Natural killer cell (primary cell): Measurements from ENCODE around the gene EPHB1. TPM values are rescaled to one million over a fixed set of nuclear protein-coding genes. Genes with fewer than 3 reads are reported as not detected.

Source experiments
- ATAC-seq, 3 donors: fragments of 150-1000 bp in 2 of 3; fragments of 200-7000 bp in 1 of 3; cut with Tn5 transposase; 1 replicate in 1 of 3; 2 replicates in 2 of 3; pipeline ENCODE4 v1.10.0; 2021; ENCODE audit warnings: mild to moderate bottlenecking in 2 of 3, moderate library complexity in 2 of 3
- DNase-seq, 2 donors: peaks; one replicate each; pipeline versions ENCODE4 v3.0.0 to v3.0.0-alpha.2; 2013 to 2021; ENCODE audit warnings: mixed read lengths in 1 of 2
- H3K27ac ChIP-seq: one replicate; pipeline ENCODE4 v1.5.1; 2013; ENCODE audit warnings: mild to moderate bottlenecking, low read length
- H3K27me3 ChIP-seq: one replicate; pipeline ENCODE4 v1.6.1; 2013; ENCODE audit warnings: low read length; ENCODE audit not compliant: control insufficient read depth, insufficient read depth
- H3K36me3 ChIP-seq: one replicate; pipeline ENCODE4 v1.6.1; 2013; ENCODE audit warnings: low read length; ENCODE audit not compliant: control insufficient read depth, insufficient read depth
- H3K4me1 ChIP-seq: one replicate; pipeline ENCODE4 v1.6.1; 2013; ENCODE audit warnings: low read length; ENCODE audit not compliant: control insufficient read depth, insufficient read depth
- H3K4me3 ChIP-seq: one replicate; pipeline ENCODE4 v1.5.1; 2013; ENCODE audit warnings: low read length
- H3K9me3 ChIP-seq: one replicate; pipeline ENCODE4 v1.6.1; 2013; ENCODE audit warnings: low read length; ENCODE audit not compliant: control insufficient read depth, insufficient read depth
- H3K27ac Mint-ChIP-seq, 2 donors: one replicate each; pipeline ENCODE4 v1.8.0; 2022; ENCODE audit warnings: mild to moderate bottlenecking in 2 of 2, mixed read lengths in 2 of 2, moderate library complexity in 1 of 2
- H3K27me3 Mint-ChIP-seq, 2 donors: one replicate each; pipeline ENCODE4 v1.8.0; 2022; ENCODE audit warnings: low read depth in 2 of 2, mixed read lengths in 2 of 2
- H3K36me3 Mint-ChIP-seq: one replicate; pipeline ENCODE4 v1.8.0; 2022; ENCODE audit warnings: mixed read lengths
- H3K4me1 Mint-ChIP-seq, 2 donors: one replicate each; pipeline ENCODE4 v1.8.0; 2022; ENCODE audit warnings: mixed read lengths in 2 of 2
- H3K4me3 Mint-ChIP-seq: one replicate; pipeline ENCODE4 v1.8.0; 2022; ENCODE audit warnings: mild to moderate bottlenecking, moderate library complexity, mixed read lengths
- H3K9me3 Mint-ChIP-seq, 2 donors: one replicate each; pipeline ENCODE4 v1.8.0; 2022; ENCODE audit warnings: mixed read lengths in 2 of 2
- WGBS: methylation state at CpG from one replicate; pipeline ENCODE4 v1.1.7; 2013; ENCODE audit warnings: missing lambda C conversion rate; ENCODE audit not compliant: insufficient coverage; 5-methylcytosine and 5-hydroxymethylcytosine counted together
- intact Hi-C: fragments of 100-400 bp; cut with micrococcal nuclease; formaldehyde crosslinking; loops from one replicate; pipeline ENCODE4 v1.14.2; 2022
- total RNA-seq, 4 donors: library from RNA; stranded (reverse); fragments of 120-200 nt in 1 of 4; gene quantifications; one replicate each; pipeline versions ENCODE4 v1.2.3 to v1.2.4, GENCODE V29; 2013 to 2022
- TF ChIP-seq, protein P1 (sequence below): fragments of 200-600 bp; IDR thresholded peaks from one replicate; pipeline ENCODE4 v1.8.0; 2022; ENCODE audit warnings: antibody characterized with exemption

The EPHB1 gene
- total RNA-seq, 3 donors from 2014 or later (not counting 1 experiment from before 2014, with no cell fraction given): 0.60 TPM; not detected in 2

DNA sequence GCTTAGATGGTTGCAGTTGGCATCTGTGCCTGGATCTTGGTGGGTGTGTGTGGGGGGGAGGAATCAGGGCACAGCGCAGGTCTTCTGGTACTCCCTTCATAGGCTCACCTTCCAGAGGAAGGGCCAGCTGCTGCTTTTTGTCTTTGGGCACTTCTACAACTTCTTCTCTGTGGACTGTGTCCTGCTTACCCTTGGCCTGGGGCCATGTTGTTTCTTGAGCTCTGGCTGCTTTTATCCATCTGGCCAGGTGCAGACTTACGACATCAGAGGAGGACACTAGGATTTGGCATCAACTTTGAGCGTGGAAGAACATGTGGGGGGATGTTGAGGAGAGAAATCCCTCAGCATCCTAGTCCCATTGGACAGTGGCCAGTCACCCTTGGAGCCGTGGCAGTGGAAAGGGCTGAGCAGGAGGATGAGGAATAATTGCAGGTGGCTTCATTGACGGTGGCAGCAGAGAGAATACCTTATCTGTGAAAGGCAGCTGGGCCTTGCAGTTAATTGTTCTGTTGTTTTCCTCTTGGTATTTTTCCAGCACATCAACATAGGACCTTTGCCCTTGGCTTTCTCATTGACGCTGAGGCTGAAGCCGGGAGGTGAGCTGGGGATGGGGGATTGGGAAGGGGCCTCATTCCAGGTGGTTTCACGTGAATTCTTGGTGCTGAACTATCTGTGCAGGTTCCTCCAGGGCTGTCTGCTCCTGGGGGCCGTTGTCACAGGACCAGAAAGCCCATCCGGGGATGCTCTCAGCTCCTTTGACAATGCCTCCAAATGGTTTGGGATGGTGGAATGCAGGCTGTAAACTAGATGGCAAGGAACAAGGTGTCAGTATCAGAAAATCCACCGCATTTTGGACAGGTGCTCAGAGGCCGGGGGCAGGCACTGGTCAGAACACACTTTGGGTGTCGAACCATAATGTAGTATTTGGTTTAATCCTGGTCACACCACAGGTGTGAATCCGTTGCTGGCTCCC, 9.7 kb downstream of the EPHB1 start:
- H3K27ac Mint-ChIP-seq: no peak overlapping the region
- TF ChIP-seq, protein P1, sequence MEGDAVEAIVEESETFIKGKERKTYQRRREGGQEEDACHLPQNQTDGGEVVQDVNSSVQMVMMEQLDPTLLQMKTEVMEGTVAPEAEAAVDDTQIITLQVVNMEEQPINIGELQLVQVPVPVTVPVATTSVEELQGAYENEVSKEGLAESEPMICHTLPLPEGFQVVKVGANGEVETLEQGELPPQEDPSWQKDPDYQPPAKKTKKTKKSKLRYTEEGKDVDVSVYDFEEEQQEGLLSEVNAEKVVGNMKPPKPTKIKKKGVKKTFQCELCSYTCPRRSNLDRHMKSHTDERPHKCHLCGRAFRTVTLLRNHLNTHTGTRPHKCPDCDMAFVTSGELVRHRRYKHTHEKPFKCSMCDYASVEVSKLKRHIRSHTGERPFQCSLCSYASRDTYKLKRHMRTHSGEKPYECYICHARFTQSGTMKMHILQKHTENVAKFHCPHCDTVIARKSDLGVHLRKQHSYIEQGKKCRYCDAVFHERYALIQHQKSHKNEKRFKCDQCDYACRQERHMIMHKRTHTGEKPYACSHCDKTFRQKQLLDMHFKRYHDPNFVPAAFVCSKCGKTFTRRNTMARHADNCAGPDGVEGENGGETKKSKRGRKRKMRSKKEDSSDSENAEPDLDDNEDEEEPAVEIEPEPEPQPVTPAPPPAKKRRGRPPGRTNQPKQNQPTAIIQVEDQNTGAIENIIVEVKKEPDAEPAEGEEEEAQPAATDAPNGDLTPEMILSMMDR: no peak

GRCh38 chr3:134807189-134807588, 12.1 kb downstream of the EPHB1 start:
- Histone ChIP-seq H3K4me3 (no peak overlapping the region), H3K27me3 (no peaks in the 10 kb centered on the region), H3K27ac (no peak overlapping the region), H3K4me1 (no peaks in the 10 kb centered on the region), H3K9me3 (no peaks in the 10 kb centered on the region), H3K36me3 (no peaks in the 10 kb centered on the region)
- DNase-seq (no peak), ATAC-seq (no peak)
- no peaks in the 10 kb centered on the region for H3K36me3 Mint-ChIP-seq
- TF ChIP-seq, protein P1: no peak
- H3K9me3 Mint-ChIP-seq: no peaks in the 10 kb centered on the region
- no peaks in the 10 kb centered on the region for H3K4me1 Mint-ChIP-seq
- H3K27me3 Mint-ChIP-seq: peaks cover 11 to 12% of the 10 kb centered on the region in 2 donors
- intact Hi-C loops: no loop called here
- no peak overlapping the region for H3K27ac Mint-ChIP-seq
- H3K4me3 Mint-ChIP-seq: no peak overlapping the region
- 70% methylated on average over 6 of the region's 6 CpGs for WGBS

More for the DNA sequence above, 9.7 kb downstream of the EPHB1 start:
- no peaks in the 10 kb centered on the region for H3K27me3 ChIP-seq
- peaks cover 10 to 11% of the 10 kb centered on the region in 2 donors for H3K27me3 Mint-ChIP-seq
- H3K36me3 ChIP-seq: no peaks in the 10 kb centered on the region
- ATAC-seq: no peak
- no peak for DNase-seq
- 83% methylated on average over 14 of the region's 14 CpGs for WGBS
- no peak overlapping the region for H3K27ac ChIP-seq
- H3K4me1 Mint-ChIP-seq: no peaks in the 10 kb centered on the region
- intact Hi-C loops: no loop called here
- no peak overlapping the region for H3K4me3 Mint-ChIP-seq
- no peaks in the 10 kb centered on the region for H3K9me3 Mint-ChIP-seq
- H3K36me3 Mint-ChIP-seq: no peaks in the 10 kb centered on the region
- no peaks in the 10 kb centered on the region for H3K9me3 ChIP-seq
- no peak overlapping the region for H3K4me3 ChIP-seq
- no peaks in the 10 kb centered on the region for H3K4me1 ChIP-seq

DNA sequence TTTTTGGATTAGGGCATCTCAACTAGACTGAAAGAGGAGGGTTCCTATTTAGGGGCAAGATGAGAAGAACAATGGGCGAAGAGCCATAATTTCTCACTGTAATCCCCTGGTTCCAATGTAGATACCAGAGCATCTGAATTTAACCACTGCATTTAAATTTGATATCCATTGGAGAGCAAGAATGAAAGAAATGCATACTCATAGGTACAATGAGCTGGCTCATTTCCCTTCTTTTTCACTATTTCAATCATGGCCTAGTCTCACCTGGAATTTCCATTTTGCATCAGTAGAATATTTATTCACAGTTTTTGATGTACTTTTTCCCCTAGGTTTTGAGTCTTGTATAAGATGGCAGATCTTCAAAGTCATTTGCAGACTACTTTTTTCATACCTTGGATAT, 13.8 kb downstream of the EPHB1 start:
- ATAC-seq: no peak

More for the DNA sequence above, 13.8 kb downstream of the EPHB1 start:
- WGBS: 75% methylated on average over 1 of the region's 1 CpG
- Histone ChIP-seq H3K4me1 (no peaks in the 10 kb centered on the region), H3K36me3 (no peaks in the 10 kb centered on the region), H3K9me3 (no peaks in the 10 kb centered on the region), H3K27ac (no peak overlapping the region), H3K4me3 (no peak overlapping the region), H3K27me3 (no peaks in the 10 kb centered on the region)
- Mint-ChIP-seq H3K4me3 (no peak overlapping the region), H3K4me1 (no peaks in the 10 kb centered on the region), H3K27me3 (peaks cover 11 to 12% of the 10 kb centered on the region in 2 donors), H3K36me3 (no peaks in the 10 kb centered on the region), H3K9me3 (no peaks in the 10 kb centered on the region), H3K27ac (no peak overlapping the region)
- intact Hi-C loops: no loop called here
- DNase-seq: no peak
- TF ChIP-seq, protein P1: no peak
